Measurements from ENCODE around the gene PSMD3.

GRCh38 chr17:39979016-39979670 is 1.5 kb upstream of the PSMD3 start:
- no peak for TF ChIP-seq CTCF (IDR thresholded peaks at IDR 0.05)
- TF ChIP-seq POLR2A (IDR thresholded peaks at IDR 0.05): no peak
